Endodermal cell (in vitro differentiated cells): ENCODE measurements around the gene KCNIP3. TPM values are rescaled to one million over a fixed set of nuclear protein-coding genes. Genes with fewer than 3 reads are reported as not detected.

Source experiments
- DNase-seq: peaks from one replicate; pipeline ENCODE4 v3.0.0-alpha.2; 2017
- H3K27ac ChIP-seq: 2 replicates; pipeline ENCODE4 v1.5.1; 2013; ENCODE audit warnings: mild to moderate bottlenecking, low read depth, low read length, moderate library complexity
- H3K27me3 ChIP-seq: 2 replicates; pipeline ENCODE4 v1.6.1; 2013; ENCODE audit warnings: mild to moderate bottlenecking, low read length, moderate library complexity; ENCODE audit not compliant: insufficient read depth, control insufficient read depth, poor library complexity, severe bottlenecking
- H3K36me3 ChIP-seq: 2 replicates; pipeline ENCODE4 v1.7.0; 2013; ENCODE audit warnings: mild to moderate bottlenecking, low read length, moderate library complexity; ENCODE audit not compliant: control insufficient read depth, insufficient read depth
- H3K4me1 ChIP-seq: one replicate; pipeline ENCODE4 v1.7.0; 2013; ENCODE audit warnings: low read length; ENCODE audit not compliant: control insufficient read depth, insufficient read depth
- H3K4me3 ChIP-seq: 2 replicates; pipeline ENCODE4 v1.5.1; 2013; ENCODE audit warnings: mild to moderate bottlenecking, low read length, moderate library complexity
- H3K9ac ChIP-seq: 2 replicates; pipeline ENCODE4 v1.6.1; 2013; ENCODE audit warnings: mild to moderate bottlenecking, low read length, moderate library complexity; ENCODE audit not compliant: poor library complexity, severe bottlenecking; ENCODE audit errors: extremely low read depth
- H3K9me3 ChIP-seq: 2 replicates; pipeline ENCODE4 v1.6.1; 2013; ENCODE audit warnings: mild to moderate bottlenecking, low read length, moderate library complexity; ENCODE audit not compliant: control insufficient read depth
- H3K27ac Mint-ChIP-seq: 2 replicates; pipeline ENCODE4 v1.8.0; 2020; ENCODE audit warnings: mixed read lengths
- H3K27me3 Mint-ChIP-seq: 2 replicates; pipeline ENCODE4 v1.8.0; 2021; ENCODE audit warnings: mild to moderate bottlenecking, mixed read lengths; ENCODE audit not compliant: insufficient read depth
- H3K36me3 Mint-ChIP-seq: 2 replicates; pipeline ENCODE4 v1.8.0; 2020; ENCODE audit warnings: low read depth, mixed read lengths
- H3K4me1 Mint-ChIP-seq: 2 replicates; pipeline ENCODE4 v1.8.0; 2020; ENCODE audit warnings: mixed read lengths
- H3K4me3 Mint-ChIP-seq: 2 replicates; pipeline ENCODE4 v1.8.0; 2020; ENCODE audit warnings: mild to moderate bottlenecking, moderate library complexity, mixed read lengths
- H3K9me3 Mint-ChIP-seq: 2 replicates; pipeline ENCODE4 v1.8.0; 2020; ENCODE audit warnings: mild to moderate bottlenecking, mixed read lengths
- CTCF ChIP-seq: fragments of 200-600 bp; sonication (generic); conservative IDR thresholded peaks from 2 replicates; pipeline ENCODE4 v1.5.0; 2021; ENCODE audit warnings: antibody characterized with exemption, mild to moderate bottlenecking
- whole genome bisulfite sequencing, 2 experiments: methylation state at CpG; one replicate each; pipeline versions ENCODE4 v1.1.5 to v1.1.7; 2013; ENCODE audit warnings: missing lambda C conversion rate in 2 of 2, mixed read lengths in 1 of 2; ENCODE audit not compliant: insufficient coverage in 1 of 2, insufficient read length in 1 of 2; 5-methylcytosine and 5-hydroxymethylcytosine counted together
- total RNA-seq, 2 donors: library from RNA; stranded (reverse); fragmentation: NEBNext Ultra II Directional in 1 of 2; extraction: Animal tissue kit (Norgen Biotek cat#: 25700) in 1 of 2; gene quantifications; 2 replicates in 1 of 2; 3 replicates in 1 of 2; pipeline ENCODE4 v1.2.1, GENCODE V29; 2021

KCNIP3 gene
- total RNA-seq, 2 donors from 2014 or later: 0.26 to 1.3 TPM

GRCh38 chr2:95310651-95311050 is 13.5 kb downstream of the KCNIP3 start:
- Mint-ChIP-seq H3K27ac (no peak overlapping the region), H3K9me3 (no peaks in the 10 kb centered on the region), H3K27me3 (no peaks in the 10 kb centered on the region), H3K36me3 (no peaks in the 10 kb centered on the region), H3K4me3 (no peak overlapping the region), H3K4me1 (no peaks in the 10 kb centered on the region)
- DNase-seq: no peak
- no peak for TF ChIP-seq CTCF
- no peak overlapping the region for H3K4me3 ChIP-seq
- no peaks in the 10 kb centered on the region for H3K4me1 ChIP-seq
- no peak overlapping the region for H3K27ac ChIP-seq
- H3K36me3 ChIP-seq: no peaks in the 10 kb centered on the region
- no peaks in the 10 kb centered on the region for H3K9me3 ChIP-seq
- H3K9ac ChIP-seq: no peak overlapping the region
- no peaks in the 10 kb centered on the region for H3K27me3 ChIP-seq
- WGBS, 2 experiments: 87 to 95% methylated on average over 3 to 4 of the region's 4 CpGs

- no peak overlapping the region for H3K9ac ChIP-seq
- Mint-ChIP-seq H3K9me3 (no peaks in the 10 kb centered on the region), H3K27ac (no peak overlapping the region)
Measured at GRCh38 chr2:95311815-95312542, 14.8 kb downstream of the KCNIP3 start.

GRCh38 chr2:95312543-95313201 is 15.5 kb downstream of the KCNIP3 start:
- no peak overlapping the region for H3K9ac ChIP-seq
- H3K4me3 Mint-ChIP-seq: no peak overlapping the region
- no peak overlapping the region for H3K27ac Mint-ChIP-seq
- no peaks in the 10 kb centered on the region for H3K4me1 ChIP-seq
- no peaks in the 10 kb centered on the region for H3K9me3 Mint-ChIP-seq
- TF ChIP-seq CTCF: no peak
- no peaks in the 10 kb centered on the region for H3K36me3 ChIP-seq
- H3K9me3 ChIP-seq: no peaks in the 10 kb centered on the region
- no peak for DNase-seq
- no peaks in the 10 kb centered on the region for H3K27me3 Mint-ChIP-seq
- H3K27me3 ChIP-seq: no peaks in the 10 kb centered on the region
- 94 to 96% methylated on average over 17 to 24 of the region's 24 CpGs for WGBS, 2 experiments
- no peaks in the 10 kb centered on the region for H3K4me1 Mint-ChIP-seq
- H3K27ac ChIP-seq: no peak overlapping the region
- H3K4me3 ChIP-seq: no peak overlapping the region
- H3K36me3 Mint-ChIP-seq: no peaks in the 10 kb centered on the region

More at GRCh38 chr2:95311815-95312542, 14.8 kb downstream of the KCNIP3 start:
- no peak for DNase-seq
- Mint-ChIP-seq H3K4me3 (no peak overlapping the region), H3K27me3 (no peaks in the 10 kb centered on the region), H3K4me1 (no peaks in the 10 kb centered on the region), H3K36me3 (no peaks in the 10 kb centered on the region)
- H3K4me1 ChIP-seq: no peaks in the 10 kb centered on the region
- H3K36me3 ChIP-seq: no peaks in the 10 kb centered on the region
- no peak for TF ChIP-seq CTCF
- H3K4me3 ChIP-seq: no peak overlapping the region
- 80 to 91% methylated on average over 8 to 26 of the region's 26 CpGs for WGBS, 2 experiments
- H3K27ac ChIP-seq: no peak overlapping the region
- no peaks in the 10 kb centered on the region for H3K9me3 ChIP-seq
- H3K27me3 ChIP-seq: no peaks in the 10 kb centered on the region
